Natural killer cell (primary cell): ENCODE measurements around the gene IQSEC1. TPM values are rescaled to one million over a fixed set of nuclear protein-coding genes. Genes with fewer than 3 reads are reported as not detected.
A peak's percentile ranks its signal among the peaks of the same experiment; 100 is the strongest.

Experiments
- ATAC-seq, 3 donors: fragments of 150-1000 bp in 2 of 3; fragments of 200-7000 bp in 1 of 3; cut with Tn5 transposase; 1 replicate in 1 of 3; 2 replicates in 2 of 3; pipeline ENCODE4 v1.10.0; 2021; ENCODE audit warnings: mild to moderate bottlenecking in 2 of 3, moderate library complexity in 2 of 3
- DNase-seq, 2 donors: peaks; one replicate each; pipeline versions ENCODE4 v3.0.0 to v3.0.0-alpha.2; 2013 to 2021; ENCODE audit warnings: mixed read lengths in 1 of 2
- H3K27ac ChIP-seq: one replicate; pipeline ENCODE4 v1.5.1; 2013; ENCODE audit warnings: mild to moderate bottlenecking, low read length
- H3K27me3 ChIP-seq: one replicate; pipeline ENCODE4 v1.6.1; 2013; ENCODE audit warnings: low read length; ENCODE audit not compliant: control insufficient read depth, insufficient read depth
- H3K36me3 ChIP-seq: one replicate; pipeline ENCODE4 v1.6.1; 2013; ENCODE audit warnings: low read length; ENCODE audit not compliant: control insufficient read depth, insufficient read depth
- H3K4me1 ChIP-seq: one replicate; pipeline ENCODE4 v1.6.1; 2013; ENCODE audit warnings: low read length; ENCODE audit not compliant: control insufficient read depth, insufficient read depth
- H3K4me3 ChIP-seq: one replicate; pipeline ENCODE4 v1.5.1; 2013; ENCODE audit warnings: low read length
- H3K9me3 ChIP-seq: one replicate; pipeline ENCODE4 v1.6.1; 2013; ENCODE audit warnings: low read length; ENCODE audit not compliant: control insufficient read depth, insufficient read depth
- H3K27ac Mint-ChIP-seq, 2 donors: one replicate each; pipeline ENCODE4 v1.8.0; 2022; ENCODE audit warnings: mild to moderate bottlenecking in 2 of 2, mixed read lengths in 2 of 2, moderate library complexity in 1 of 2
- H3K27me3 Mint-ChIP-seq, 2 donors: one replicate each; pipeline ENCODE4 v1.8.0; 2022; ENCODE audit warnings: low read depth in 2 of 2, mixed read lengths in 2 of 2
- H3K36me3 Mint-ChIP-seq: one replicate; pipeline ENCODE4 v1.8.0; 2022; ENCODE audit warnings: mixed read lengths
- H3K4me1 Mint-ChIP-seq, 2 donors: one replicate each; pipeline ENCODE4 v1.8.0; 2022; ENCODE audit warnings: mixed read lengths in 2 of 2
- H3K4me3 Mint-ChIP-seq: one replicate; pipeline ENCODE4 v1.8.0; 2022; ENCODE audit warnings: mild to moderate bottlenecking, moderate library complexity, mixed read lengths
- H3K9me3 Mint-ChIP-seq, 2 donors: one replicate each; pipeline ENCODE4 v1.8.0; 2022; ENCODE audit warnings: mixed read lengths in 2 of 2
- WGBS: methylation state at CpG from one replicate; pipeline ENCODE4 v1.1.7; 2013; ENCODE audit warnings: missing lambda C conversion rate; ENCODE audit not compliant: insufficient coverage; 5-methylcytosine and 5-hydroxymethylcytosine counted together
- intact Hi-C: fragments of 100-400 bp; cut with micrococcal nuclease; formaldehyde crosslinking; loops from one replicate; pipeline ENCODE4 v1.14.2; 2022
- total RNA-seq, 4 donors: library from RNA; stranded (reverse); fragments of 120-200 nt in 1 of 4; gene quantifications; one replicate each; pipeline versions ENCODE4 v1.2.3 to v1.2.4, GENCODE V29; 2013 to 2022
- TF ChIP-seq, protein P1 (sequence below): fragments of 200-600 bp; IDR thresholded peaks from one replicate; pipeline ENCODE4 v1.8.0; 2022; ENCODE audit warnings: antibody characterized with exemption

The IQSEC1 gene
- total RNA-seq, 3 donors from 2014 or later (not counting 1 experiment from before 2014, with no cell fraction given), result 124 to 189 (median 138) TPM

DNA sequence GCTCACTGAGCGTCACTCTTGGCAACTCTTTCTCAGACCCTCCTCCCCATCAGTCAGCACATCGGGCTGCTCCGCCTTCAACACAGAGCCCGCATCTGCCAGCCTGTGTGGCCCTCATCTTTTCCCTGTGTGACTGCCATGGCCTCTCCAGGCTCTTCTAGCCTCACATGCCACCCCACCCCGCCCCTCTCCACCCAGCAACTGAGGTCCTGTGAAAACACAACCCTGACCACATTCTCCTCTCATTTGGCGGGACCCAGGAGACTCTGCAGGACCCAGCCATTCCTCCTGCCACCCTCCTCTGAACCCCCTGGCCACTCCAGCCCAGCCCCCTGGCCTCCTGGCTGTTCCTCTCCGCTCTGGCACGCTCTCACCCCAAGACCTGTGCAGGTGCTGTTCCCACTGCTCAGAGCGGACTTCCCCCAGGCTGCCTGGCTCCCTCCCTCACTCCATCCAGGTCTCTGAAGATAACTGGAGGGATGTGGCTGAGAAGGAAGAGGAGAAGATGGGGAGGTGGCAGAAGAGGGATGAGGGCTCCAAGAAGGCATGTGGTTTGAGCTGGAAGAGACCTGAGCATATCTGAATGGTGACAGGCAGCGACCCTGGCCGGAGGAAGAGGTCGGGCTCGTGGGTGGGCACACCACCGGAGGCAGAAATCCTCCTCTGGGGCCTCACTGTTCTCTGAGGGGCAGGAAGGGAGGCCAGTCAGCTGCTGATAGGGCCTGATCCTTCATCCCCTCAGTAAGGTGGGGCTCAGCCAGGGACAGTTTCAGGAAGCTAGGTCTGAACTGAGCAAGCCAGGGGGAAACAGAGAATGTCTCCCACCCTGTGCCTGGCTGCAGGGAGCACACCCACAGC lies 120.7 kb downstream of the IQSEC1 start:
- intact Hi-C loops, result no loop called here
- DNase-seq, result no peak
- Histone ChIP-seq H3K9me3 (no peaks in the 10 kb centered on the region), H3K27ac (no peak overlapping the region), H3K36me3 (peaks cover 6% of the 10 kb centered on the region), H3K4me1 (peaks cover 95% of the 10 kb centered on the region), H3K4me3 (no peak overlapping the region), H3K27me3 (no peaks in the 10 kb centered on the region)
- no peak for ATAC-seq
- Mint-ChIP-seq H3K4me3 (no peak overlapping the region), H3K4me1 (peaks cover 62 to 89% of the 10 kb centered on the region in 2 donors), H3K9me3 (no peaks in the 10 kb centered on the region), H3K27me3 (no peaks in the 10 kb centered on the region), H3K27ac (peak overlapping the region in 1 of 2 donors; percentile 44), H3K36me3 (no peaks in the 10 kb centered on the region)
- 88% methylated on average over 14 of the region's 14 CpGs for WGBS
- TF ChIP-seq, protein P1, sequence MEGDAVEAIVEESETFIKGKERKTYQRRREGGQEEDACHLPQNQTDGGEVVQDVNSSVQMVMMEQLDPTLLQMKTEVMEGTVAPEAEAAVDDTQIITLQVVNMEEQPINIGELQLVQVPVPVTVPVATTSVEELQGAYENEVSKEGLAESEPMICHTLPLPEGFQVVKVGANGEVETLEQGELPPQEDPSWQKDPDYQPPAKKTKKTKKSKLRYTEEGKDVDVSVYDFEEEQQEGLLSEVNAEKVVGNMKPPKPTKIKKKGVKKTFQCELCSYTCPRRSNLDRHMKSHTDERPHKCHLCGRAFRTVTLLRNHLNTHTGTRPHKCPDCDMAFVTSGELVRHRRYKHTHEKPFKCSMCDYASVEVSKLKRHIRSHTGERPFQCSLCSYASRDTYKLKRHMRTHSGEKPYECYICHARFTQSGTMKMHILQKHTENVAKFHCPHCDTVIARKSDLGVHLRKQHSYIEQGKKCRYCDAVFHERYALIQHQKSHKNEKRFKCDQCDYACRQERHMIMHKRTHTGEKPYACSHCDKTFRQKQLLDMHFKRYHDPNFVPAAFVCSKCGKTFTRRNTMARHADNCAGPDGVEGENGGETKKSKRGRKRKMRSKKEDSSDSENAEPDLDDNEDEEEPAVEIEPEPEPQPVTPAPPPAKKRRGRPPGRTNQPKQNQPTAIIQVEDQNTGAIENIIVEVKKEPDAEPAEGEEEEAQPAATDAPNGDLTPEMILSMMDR, result no peak

DNA sequence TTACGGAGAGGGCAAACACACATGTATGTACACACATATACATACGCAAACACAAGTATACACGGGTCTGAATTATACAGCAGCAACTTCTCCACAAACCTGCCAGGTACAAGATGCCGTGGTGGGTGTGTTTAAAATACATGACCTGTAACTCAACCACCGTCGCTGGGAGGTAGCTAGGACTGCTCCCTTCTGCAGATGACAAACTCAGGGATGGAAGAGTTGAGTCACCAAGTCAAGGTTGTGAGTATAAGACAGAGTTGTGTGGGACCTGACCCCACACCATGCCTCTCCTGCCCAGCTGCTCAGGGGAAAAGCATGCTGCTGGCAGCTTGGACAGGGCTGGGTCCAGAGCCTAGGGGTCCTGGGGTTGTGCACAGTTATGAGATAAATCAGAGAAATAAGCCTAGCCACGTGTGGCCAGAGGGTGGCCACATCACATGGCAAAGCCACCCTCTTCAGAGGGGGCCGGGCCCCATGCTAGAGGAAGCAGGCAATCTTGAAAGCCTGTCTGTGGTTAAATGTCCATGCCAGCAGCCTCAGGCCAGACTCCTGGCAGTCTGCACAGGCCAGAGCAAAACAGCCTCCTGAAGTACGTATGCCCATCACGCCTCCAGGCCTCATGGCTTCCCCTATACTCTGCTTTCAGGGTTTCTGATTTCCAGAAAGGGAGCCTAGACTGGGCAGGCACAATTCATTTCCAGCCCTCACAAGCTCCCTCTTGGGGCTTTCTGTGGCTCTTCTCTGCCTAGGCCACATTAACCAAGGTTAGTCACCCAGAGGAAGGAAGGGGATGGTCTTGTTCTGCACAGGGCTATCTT lies 124.1 kb downstream of the IQSEC1 start:
- Mint-ChIP-seq H3K36me3 (no peaks in the 10 kb centered on the region), H3K4me3 (peak overlapping the region; percentile 77), H3K27me3 (no peaks in the 10 kb centered on the region), H3K9me3 (no peaks in the 10 kb centered on the region), H3K27ac (peak overlapping the region; percentile 48 to 81), H3K4me1 (peaks cover 65 to 83% of the 10 kb centered on the region in 2 donors)
- Histone ChIP-seq H3K9me3 (no peaks in the 10 kb centered on the region), H3K27me3 (no peaks in the 10 kb centered on the region), H3K4me3 (no peak overlapping the region), H3K36me3 (peaks cover 6% of the 10 kb centered on the region), H3K27ac (peak overlapping the region; percentile 1), H3K4me1 (peaks cover 82% of the 10 kb centered on the region)
- WGBS, result 45% methylated on average over 8 of the region's 10 CpGs
- TF ChIP-seq, protein P1, result no peak
- DNase-seq, result peak in 1 of 2 donors; percentile 46
- peak; percentile 81 to 90 (median 82) for ATAC-seq
- intact Hi-C loops, result loop anchor here (1.0 to 10.0 kb wide), 2 partner anchors 33 to 46 kb away; no protein-coding TSS in a partner anchor

DNA sequence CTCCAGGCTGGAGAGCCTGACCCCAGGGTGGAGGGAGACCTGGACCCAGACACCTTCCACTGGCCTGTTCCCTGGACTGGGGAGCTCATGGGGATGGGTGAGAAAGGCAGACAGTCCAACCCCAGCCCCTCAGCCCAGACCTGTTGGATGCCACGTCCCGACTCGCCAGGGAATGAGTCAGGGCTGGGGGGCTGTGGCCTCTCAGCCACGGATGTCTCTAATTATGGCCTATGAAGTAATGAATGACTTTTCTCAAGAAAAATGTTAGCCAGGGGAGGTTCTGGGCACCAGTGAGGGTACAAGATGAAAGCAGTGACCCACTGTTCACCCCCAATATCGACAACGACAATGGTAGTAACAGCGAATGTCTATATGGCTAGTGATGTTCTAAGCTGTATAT lies 124.9 kb downstream of the IQSEC1 start:
- Mint-ChIP-seq H3K36me3 (no peaks in the 10 kb centered on the region), H3K4me1 (peaks cover 58 to 77% of the 10 kb centered on the region in 2 donors), H3K9me3 (no peaks in the 10 kb centered on the region), H3K27ac (peak overlapping the region; percentile 48 to 81), H3K27me3 (no peaks in the 10 kb centered on the region), H3K4me3 (peak overlapping the region; percentile 77)
- Histone ChIP-seq H3K27ac (no peak overlapping the region), H3K4me1 (peaks cover 81% of the 10 kb centered on the region), H3K4me3 (no peak overlapping the region), H3K9me3 (no peaks in the 10 kb centered on the region), H3K27me3 (no peaks in the 10 kb centered on the region), H3K36me3 (peaks cover 2% of the 10 kb centered on the region)
- intact Hi-C loops, result loop anchor here (10.0 kb wide), 1 partner anchor 46 kb away; no protein-coding TSS in a partner anchor
- TF ChIP-seq, protein P1, result no peak
- ATAC-seq, result no peak
- 85% methylated on average over 7 of the region's 7 CpGs for WGBS
- no peak for DNase-seq
